GM19463 (cell line): ENCODE results near the gene CCDC28A.

ENCODE experiments used
- ATAC-seq: cut with Tn5 transposase; IDR thresholded peaks from one replicate; pipeline ENCODE4 v1.9.1; 2021; ENCODE audit warnings: mild to moderate bottlenecking, moderate library complexity; ENCODE audit not compliant: unreplicated experiment

The CCDC28A gene

DNA sequence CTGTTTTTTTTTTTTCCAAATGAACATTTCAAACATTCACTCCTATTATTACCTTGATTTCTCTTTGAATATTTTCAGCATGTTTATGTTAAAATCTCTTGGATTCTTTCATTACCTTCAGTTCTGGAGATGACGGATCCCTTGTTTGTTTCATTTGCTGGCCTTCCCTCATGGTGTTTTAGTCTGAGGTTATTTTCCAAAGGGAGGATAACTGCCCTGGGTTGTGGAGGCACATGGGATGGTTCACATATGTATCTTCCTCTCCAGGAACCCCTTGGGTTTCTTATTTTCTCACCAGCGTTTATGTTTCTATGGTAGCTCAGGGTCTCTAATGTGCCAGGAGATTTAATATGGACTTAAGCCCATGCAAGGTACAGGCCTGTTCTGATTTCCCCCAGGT is 58.6 kb downstream of the CCDC28A start:
- no peak for ATAC-seq

DNA sequence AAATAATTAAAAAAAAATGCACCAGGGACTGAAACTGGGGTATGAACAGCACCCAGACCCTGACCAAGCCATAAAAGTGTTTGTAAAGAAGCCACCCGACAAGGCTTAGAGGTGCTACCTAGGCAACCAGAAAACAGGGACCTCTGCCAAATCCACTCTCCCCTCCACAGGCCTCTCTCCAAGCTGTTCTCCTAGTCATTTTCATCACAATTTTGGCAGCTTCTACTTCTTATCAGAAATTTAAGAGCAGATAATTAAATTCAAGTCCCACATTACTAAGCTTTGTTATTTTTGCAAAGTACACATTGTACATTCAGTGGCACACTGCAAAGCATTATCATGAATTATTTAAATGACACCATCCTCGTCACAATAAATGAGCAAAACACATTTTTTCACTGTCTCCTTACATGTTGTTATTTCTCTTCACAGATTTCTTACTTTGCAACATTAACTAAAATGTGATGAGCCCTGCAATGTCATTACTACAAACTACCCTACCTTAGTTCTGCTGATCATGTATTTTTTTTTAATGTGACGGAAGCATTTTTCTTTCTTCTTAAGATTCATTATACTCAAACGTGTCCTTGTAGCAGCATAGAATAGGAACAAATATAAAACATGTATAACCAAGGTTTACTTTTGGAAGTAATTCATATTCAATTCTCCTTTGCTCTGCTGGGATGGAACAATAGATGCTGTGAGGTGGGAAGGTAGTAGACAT is 60.4 kb downstream of the CCDC28A start:
- no peak for ATAC-seq

DNA sequence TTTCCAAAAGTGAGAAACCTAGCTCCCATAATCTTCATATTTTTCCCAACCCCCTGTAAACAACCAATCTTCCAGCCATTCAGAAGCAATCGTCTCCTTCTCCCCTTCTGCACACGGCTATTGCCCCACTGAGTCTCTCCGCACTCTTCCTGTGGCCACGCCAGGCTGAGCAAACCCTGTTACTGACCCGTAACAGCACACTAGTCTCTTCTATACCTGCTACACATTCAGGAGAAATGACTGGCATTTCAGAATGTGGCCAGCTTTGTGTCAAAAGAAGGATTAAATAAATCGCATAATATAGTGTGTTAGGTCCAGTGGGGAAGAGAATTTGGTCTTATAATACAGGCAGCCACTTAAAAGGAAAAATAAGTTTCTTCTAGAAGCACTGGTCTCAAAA is 63.7 kb downstream of the CCDC28A start:
- no peak for ATAC-seq
